SK-N-MC (cell line): Measurements from ENCODE around the gene ORC4.

Experiments
- EZH2 ChIP-seq: fragments of 200-600 bp; sonication (generic); IDR thresholded peaks from one replicate; pipeline ENCODE4 v1.6.1; 2017; ENCODE audit warnings: antibody characterized with exemption
- POLR2AphosphoS5 ChIP-seq: IDR thresholded peaks from 2 replicates; pipeline ENCODE4 v1.6.1; 2012; ENCODE audit warnings: mild to moderate bottlenecking, low read depth, low read length, borderline replicate concordance

DNA sequence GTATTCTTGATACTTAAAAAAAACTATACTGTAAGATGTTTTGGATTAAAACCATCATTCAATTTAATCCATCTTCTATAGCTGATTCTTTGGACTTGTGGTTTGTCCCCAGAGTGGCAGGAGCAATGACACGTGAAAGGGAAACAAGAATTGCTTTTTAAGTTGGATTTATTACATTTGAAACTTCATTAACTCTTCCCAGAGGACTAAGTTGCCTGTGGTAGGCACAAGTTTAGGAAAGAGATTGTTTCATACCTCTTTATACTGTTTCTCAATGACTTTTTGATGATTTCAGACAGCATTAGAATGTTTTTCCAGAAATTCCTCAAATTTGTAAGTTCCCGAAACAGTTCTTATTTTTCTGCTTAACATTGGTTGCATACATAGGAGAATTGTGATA, 134.4 kb downstream of the ORC4 start:
- no peak for TF ChIP-seq POLR2AphosphoS5
- no peak for TF ChIP-seq EZH2
